Upper lobe of left lung (tissue), 4 donors: ENCODE results near the gene SLIT1.

Experiments used
- CTCF ChIP-seq, 6 experiments: fragments of 450-650 bp in 4 of 6; fragments of 200-600 bp in 2 of 6; sonication (generic) in 2 of 6; IDR thresholded peaks; one replicate each; pipeline ENCODE4 v1.5.1; 2016 to 2019; ENCODE audit warnings: antibody characterized with exemption in 6 of 6
- EP300 ChIP-seq, 4 donors: sonication (generic); formaldehyde crosslinking; IDR thresholded peaks; one replicate each; pipeline ENCODE4 v1.5.1; 2017; ENCODE audit warnings: antibody characterized with exemption in 4 of 4, control low read depth in 2 of 4
- POLR2A ChIP-seq, 4 donors: fragments of 450-650 bp; IDR thresholded peaks; one replicate each; pipeline ENCODE4 v1.5.1; 2016 to 2017; ENCODE audit warnings: antibody characterized with exemption in 4 of 4, mild to moderate bottlenecking in 2 of 4
- POLR2AphosphoS5 ChIP-seq, 2 donors: sonication (generic); formaldehyde crosslinking; IDR thresholded peaks; one replicate each; pipeline ENCODE4 v1.5.1; 2017; ENCODE audit warnings: antibody characterized with exemption in 2 of 2

GRCh38 chr10:97149079-97149531 lies 36.7 kb downstream of the SLIT1 start:
- TF ChIP-seq CTCF (IDR thresholded peaks at IDR 0.05), result no peak
- TF ChIP-seq EP300 (IDR thresholded peaks at IDR 0.05), result no peak
- TF ChIP-seq POLR2AphosphoS5 (IDR thresholded peaks at IDR 0.05), result no peak
- no peak for TF ChIP-seq POLR2A (IDR thresholded peaks at IDR 0.05)
